ENCODE results near the gene POLG. TPM values are rescaled to one million over a fixed set of nuclear protein-coding genes. Genes with fewer than 3 reads are reported as not detected.

The POLG gene
- polyA plus RNA-seq, 1 of the 3 experiments (the other 2 are of a cell fraction) = 24.9 TPM

GRCh38 chr15:89366656-89367393, 32.2 kb upstream of the POLG start (continued):
- TF ChIP-seq GABPA (IDR thresholded peaks at IDR 0.05; ENCODE audit: low read depth) = no peak

DNA sequence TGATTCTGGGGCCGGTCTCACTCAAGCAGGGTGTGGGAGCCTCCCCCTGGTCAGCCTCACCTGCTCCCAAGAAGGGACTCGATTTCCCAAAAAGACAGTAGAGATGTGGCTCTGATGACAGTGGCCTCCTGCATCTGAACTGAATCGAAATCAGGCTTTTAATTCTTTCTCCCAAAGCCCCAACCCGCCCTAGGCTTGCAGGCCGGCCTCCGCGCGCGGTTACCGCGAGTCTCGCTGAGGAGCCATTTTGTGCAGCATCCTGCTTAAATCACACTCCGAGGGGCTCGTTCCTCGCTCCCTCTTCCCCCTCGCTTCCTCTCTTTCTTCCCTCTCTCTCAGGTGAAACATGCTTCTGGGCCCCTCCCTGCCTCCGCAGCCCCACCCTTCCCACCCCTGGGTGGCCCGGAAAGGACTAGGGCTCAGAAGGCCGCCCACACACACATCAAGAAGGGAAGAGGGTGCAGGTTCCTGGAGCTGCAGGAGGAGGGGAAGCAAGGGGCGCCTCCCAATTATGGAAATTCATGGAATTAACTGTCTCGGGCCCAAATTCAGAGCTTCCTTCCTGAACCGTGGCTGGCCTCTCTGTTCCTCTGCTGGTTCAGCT, 30.9 kb upstream of the POLG start:
- CTCF ChIA-PET = interaction anchor here (2.0 to 23.0 kb wide), 6 partner anchors 7 to 112 kb away, joined by 4 to 766 read pairs (median 376); no protein-coding TSS in a partner anchor
- peak overlapping the region in 1 of 2 experiments; percentile 25; a peak in 1 of 4 replicates for H3K27ac ChIP-seq (ENCODE audit: low read depth in 2 of 2, low read length in 1 of 2)
- peaks cover 19% of the 10 kb centered on the region for H3K27me3 ChIP-seq (ENCODE audit: insufficient read depth)

More for the DNA sequence above, 30.9 kb upstream of the POLG start:
- H3K4me2 ChIP-seq = no peak overlapping the region
- TF ChIP-seq ELF1 (IDR thresholded peaks at IDR 0.05) (no peak), JUND (IDR thresholded peaks at IDR 0.05) (no peak), MXI1 (IDR thresholded peaks at IDR 0.05; ENCODE audit: low read depth, low read length) (no peak), POLR2AphosphoS5 (IDR thresholded peaks at IDR 0.05; ENCODE audit: low read depth, low read length) (no peak), RFX5 (IDR thresholded peaks at IDR 0.05; ENCODE audit: low read length) (no peak), NFIC (IDR thresholded peaks at IDR 0.05; ENCODE audit: borderline replicate concordance) (no peak), SMC3 (IDR thresholded peaks at IDR 0.05; ENCODE audit: low read depth, low read length) (no peak), EZH2phosphoT487 (IDR thresholded peaks at IDR 0.05; ENCODE audit: borderline replicate concordance, low read depth) (no peak), SIN3A (IDR thresholded peaks at IDR 0.05; ENCODE audit: borderline replicate concordance, low read depth, low read length) (no peak), FOXJ3 (CRISPR knock-in tag; IDR thresholded peaks at IDR 0.05) (no peak), YY1 (IDR thresholded peaks at IDR 0.05; ENCODE audit: low read depth) (no peak), NRF1 (IDR thresholded peaks at IDR 0.05; ENCODE audit: low read depth, low read length) (no peak), TCF12 (IDR thresholded peaks at IDR 0.05) (no peak), CTCF (IDR thresholded peaks at IDR 0.05) (no peak), ZBTB33 (IDR thresholded peaks at IDR 0.05; ENCODE audit: borderline replicate concordance, low read depth) (no peak), RAD21 (IDR thresholded peaks at IDR 0.05; ENCODE audit: low read length) (no peak)
- TF ChIP-seq, protein P1, sequence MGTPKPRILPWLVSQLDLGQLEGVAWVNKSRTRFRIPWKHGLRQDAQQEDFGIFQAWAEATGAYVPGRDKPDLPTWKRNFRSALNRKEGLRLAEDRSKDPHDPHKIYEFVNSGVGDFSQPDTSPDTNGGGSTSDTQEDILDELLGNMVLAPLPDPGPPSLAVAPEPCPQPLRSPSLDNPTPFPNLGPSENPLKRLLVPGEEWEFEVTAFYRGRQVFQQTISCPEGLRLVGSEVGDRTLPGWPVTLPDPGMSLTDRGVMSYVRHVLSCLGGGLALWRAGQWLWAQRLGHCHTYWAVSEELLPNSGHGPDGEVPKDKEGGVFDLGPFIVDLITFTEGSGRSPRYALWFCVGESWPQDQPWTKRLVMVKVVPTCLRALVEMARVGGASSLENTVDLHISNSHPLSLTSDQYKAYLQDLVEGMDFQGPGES (IDR thresholded peaks at IDR 0.05; ENCODE audit: low read depth, low read length) = no peak
- TF ChIP-seq, protein P2, sequence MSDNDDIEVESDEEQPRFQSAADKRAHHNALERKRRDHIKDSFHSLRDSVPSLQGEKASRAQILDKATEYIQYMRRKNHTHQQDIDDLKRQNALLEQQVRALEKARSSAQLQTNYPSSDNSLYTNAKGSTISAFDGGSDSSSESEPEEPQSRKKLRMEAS (IDR thresholded peaks at IDR 0.05; ENCODE audit: low read depth) = no peak
- TF ChIP-seq, protein P3, sequence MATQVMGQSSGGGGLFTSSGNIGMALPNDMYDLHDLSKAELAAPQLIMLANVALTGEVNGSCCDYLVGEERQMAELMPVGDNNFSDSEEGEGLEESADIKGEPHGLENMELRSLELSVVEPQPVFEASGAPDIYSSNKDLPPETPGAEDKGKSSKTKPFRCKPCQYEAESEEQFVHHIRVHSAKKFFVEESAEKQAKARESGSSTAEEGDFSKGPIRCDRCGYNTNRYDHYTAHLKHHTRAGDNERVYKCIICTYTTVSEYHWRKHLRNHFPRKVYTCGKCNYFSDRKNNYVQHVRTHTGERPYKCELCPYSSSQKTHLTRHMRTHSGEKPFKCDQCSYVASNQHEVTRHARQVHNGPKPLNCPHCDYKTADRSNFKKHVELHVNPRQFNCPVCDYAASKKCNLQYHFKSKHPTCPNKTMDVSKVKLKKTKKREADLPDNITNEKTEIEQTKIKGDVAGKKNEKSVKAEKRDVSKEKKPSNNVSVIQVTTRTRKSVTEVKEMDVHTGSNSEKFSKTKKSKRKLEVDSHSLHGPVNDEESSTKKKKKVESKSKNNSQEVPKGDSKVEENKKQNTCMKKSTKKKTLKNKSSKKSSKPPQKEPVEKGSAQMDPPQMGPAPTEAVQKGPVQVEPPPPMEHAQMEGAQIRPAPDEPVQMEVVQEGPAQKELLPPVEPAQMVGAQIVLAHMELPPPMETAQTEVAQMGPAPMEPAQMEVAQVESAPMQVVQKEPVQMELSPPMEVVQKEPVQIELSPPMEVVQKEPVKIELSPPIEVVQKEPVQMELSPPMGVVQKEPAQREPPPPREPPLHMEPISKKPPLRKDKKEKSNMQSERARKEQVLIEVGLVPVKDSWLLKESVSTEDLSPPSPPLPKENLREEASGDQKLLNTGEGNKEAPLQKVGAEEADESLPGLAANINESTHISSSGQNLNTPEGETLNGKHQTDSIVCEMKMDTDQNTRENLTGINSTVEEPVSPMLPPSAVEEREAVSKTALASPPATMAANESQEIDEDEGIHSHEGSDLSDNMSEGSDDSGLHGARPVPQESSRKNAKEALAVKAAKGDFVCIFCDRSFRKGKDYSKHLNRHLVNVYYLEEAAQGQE (IDR thresholded peaks at IDR 0.05; ENCODE audit: low read depth, low read length) = no peak
- H3K4me3 ChIP-seq (ENCODE audit: low read depth in 2 of 2, low read length in 1 of 2) = no peak overlapping the region
- peaks cover 6% of the 10 kb centered on the region for H3F3A ChIP-seq (replicated peaks; ENCODE audit: insufficient read depth)
- peaks cover 0 to 2% of the 10 kb centered on the region in 2 experiments for H3K36me3 ChIP-seq (replicated peaks in 1 of 2; ENCODE audit: control insufficient read depth in 1 of 2, insufficient read depth in 2 of 2, low read length in 1 of 2)
- WGBS (ENCODE audit: low lambda C conversion rate) = 72% methylated on average over 18 of the region's 22 CpGs
- H3K79me2 ChIP-seq (ENCODE audit: insufficient read depth) = no peaks in the 10 kb centered on the region
- POLR2A ChIA-PET = interaction anchor here (0.8 kb wide), 1 partner anchor 31 kb away, joined by 4 read pairs; the partner anchor contains the start of gene POLG
- H3K9ac ChIP-seq = no peak overlapping the region
- H2AFZ ChIP-seq (ENCODE audit: low read depth) = no peak overlapping the region
- no peak for DNase-seq
- H3K9me2 ChIP-seq = no peaks in the 10 kb centered on the region
- peaks cover 0 to 74% of the 10 kb centered on the region in 2 experiments; a peak in 2 of 4 replicates for H3K4me1 ChIP-seq (ENCODE audit: control insufficient read depth in 1 of 2, insufficient read depth in 2 of 2, low read depth in 1 of 2, low read length in 1 of 2)
- H3K9me3 ChIP-seq = no peaks in the 10 kb centered on the region
- peaks cover 7% of the 10 kb centered on the region; the same call in 1 of the 2 replicates for H4K20me1 ChIP-seq (ENCODE audit: insufficient read depth)

Data from SK-N-SH (cell line).